NCI-H774 (cell line): ENCODE data around the gene TDRD10.
"Not testable (repeated sequence)": the region's sequence is repeated elsewhere in the genome, so short reads cannot be mapped to it uniquely, and the experiment has no call there.

ENCODE experiments used
- DNase-seq: peaks from one replicate; lab custom pipeline; 2025; lab: John Stamatoyannopoulos, UW

Gene TDRD10

GRCh38 chr1:154517661-154518060, 15.6 kb downstream of the TDRD10 start:
- DNase-seq: no peak

- no peak for DNase-seq
These were observed 17.6 kb downstream of the TDRD10 start for GRCh38 chr1:154519591-154519991.

- no peak for DNase-seq
These were observed 18.3 kb downstream of the TDRD10 start for GRCh38 chr1:154520333-154520732.

DNA sequence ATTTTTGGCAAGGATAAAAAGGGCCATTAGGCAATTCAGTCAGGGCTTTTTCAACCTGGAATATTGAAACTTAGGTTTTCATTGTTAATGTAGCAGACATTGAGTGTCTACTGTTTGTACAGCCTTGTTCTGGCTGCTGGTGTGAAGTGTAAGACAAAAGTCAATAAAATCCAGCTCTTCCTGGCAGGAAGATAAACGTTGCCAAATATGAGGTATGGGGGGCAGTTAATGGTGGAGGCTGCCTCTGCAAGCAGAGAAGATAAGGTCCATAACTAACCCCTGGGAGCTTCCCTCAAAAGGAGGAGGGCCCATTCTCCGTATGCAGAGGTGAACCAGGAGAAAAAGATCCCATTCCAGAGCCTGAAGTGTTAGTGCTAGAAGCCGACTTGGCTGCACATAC, 19.7 kb downstream of the TDRD10 start:
- no peak for DNase-seq

GRCh38 chr1:154524881-154525280, 22.9 kb downstream of the TDRD10 start:
- no peak for DNase-seq

DNA sequence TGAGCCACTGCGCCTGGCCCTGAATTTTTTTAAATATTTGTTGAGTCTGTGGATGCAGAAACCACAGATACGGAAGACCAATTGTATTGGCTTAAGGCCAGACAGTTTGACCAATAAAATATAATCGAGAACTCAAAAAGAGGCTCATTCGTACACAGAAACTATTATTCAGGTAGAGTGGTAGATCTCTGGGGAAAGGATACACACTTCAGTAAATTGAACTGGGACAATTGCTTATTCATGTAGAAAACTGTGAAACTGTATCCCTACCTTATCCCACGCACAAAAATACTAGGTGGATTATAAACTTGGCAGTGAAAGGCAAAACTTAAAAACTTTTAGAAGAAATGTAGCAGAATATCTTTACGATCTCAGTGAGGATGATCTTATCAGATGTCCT, 25.2 kb downstream of the TDRD10 start:
- DNase-seq: no peak

DNA sequence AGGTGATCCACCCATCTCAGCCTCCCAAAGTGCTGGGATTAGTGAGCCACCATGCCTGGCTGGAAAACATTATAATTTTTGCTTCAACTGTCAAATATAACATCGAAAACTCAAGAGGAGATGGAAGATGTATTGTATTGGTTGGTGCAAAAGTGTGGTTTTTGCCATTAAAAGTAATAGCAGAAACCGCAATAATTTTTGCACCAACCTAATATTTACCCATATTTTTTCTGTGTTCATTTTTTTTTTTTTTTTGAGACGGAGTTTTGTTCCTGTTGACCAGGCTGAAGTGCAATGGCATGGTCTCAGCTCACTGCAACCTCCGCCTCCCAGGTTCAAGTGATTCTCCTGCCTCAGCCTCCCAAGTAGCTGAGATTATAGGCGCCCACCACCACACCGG, 27.3 kb downstream of the TDRD10 start:
- no peak for DNase-seq

DNA sequence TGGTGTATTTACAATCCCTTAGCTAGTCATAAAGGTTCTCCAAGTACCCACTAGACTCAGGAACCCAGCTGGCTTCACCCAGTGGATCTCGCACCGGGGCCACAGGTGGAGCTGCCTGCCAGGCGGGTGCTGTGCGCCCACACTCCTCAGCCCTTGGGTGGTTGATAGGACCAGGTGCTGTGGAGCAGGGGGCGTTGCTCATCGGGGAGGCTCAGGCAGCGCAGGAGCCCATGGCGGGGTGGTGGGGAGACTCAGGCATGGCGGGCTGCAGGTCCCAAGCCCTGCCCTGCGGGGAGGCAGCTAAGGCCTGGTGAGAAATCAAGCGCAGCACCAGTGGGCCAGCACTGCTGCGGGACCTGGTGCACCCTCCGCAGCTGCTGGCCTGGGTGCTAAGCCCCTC, 29.9 kb downstream of the TDRD10 start:
- DNase-seq: not testable (repeated sequence)

- peak; percentile 45 for DNase-seq
These were observed 32.2 kb downstream of the TDRD10 start for GRCh38 chr1:154533952-154534844.

DNA sequence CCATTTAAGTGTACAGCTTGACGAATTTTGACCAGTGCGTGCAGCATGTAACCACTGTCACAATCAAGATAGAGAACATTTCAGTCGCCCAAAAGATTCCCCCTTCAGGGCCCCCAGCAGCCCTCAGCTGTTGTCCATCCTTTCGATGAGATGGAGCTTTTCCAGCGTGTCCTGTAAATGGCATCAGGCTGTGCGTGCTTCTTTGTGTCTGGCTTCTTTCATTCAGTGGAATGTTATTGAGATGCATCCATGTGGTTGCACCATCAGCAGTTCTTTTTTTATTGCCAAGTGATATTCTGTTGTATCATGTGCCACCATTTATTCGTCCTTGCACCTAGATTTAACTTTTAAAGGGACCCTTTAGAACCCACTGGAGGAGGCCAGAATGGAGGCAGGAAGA, 34.6 kb downstream of the TDRD10 start:
- DNase-seq: no peak

GRCh38 chr1:154539486-154540483, 37.8 kb downstream of the TDRD10 start:
- no peak for DNase-seq

GRCh38 chr1:154541231-154541630, 39.2 kb downstream of the TDRD10 start:
- no peak for DNase-seq

DNA sequence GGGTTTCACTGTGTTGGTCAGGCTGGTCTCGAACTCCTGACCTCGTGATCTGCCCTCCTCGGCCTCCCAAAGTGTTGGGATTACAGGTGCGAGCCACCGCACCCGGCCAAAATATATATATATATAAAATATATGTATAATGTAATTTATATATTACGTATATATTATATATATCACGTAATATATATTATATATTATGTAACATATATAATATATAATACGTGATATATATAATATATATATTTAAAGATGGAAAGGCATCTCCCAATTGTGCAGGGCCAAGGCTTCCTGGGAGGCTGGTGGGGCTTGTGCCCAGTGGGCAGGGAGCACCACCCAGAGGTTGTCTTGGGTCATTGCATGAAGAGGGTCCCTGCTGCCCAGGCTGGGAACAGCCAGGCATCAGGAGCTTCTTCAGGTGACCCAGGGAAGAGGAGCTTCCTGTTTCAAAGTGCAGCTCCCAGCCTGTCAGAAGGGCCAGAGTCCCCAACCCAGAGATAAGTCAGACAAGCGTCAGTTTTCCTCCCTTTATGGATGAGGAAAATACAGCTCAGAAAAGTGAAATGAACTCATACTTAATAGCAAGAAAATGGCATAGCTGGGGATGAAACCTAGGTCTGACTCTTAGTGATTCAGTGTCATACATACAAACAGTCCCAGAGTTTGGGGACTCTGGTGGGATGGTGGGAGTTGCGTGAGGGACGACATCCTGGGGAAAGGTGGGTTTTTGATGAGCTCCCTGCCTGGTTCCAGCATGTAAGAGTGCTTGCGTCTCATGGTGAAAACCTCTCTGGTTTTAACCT, 44.4 kb downstream of the TDRD10 start:
- peak; percentile 40 for DNase-seq

- no peak for DNase-seq
These were observed 45.2 kb downstream of the TDRD10 start for GRCh38 chr1:154547105-154547732.

DNA sequence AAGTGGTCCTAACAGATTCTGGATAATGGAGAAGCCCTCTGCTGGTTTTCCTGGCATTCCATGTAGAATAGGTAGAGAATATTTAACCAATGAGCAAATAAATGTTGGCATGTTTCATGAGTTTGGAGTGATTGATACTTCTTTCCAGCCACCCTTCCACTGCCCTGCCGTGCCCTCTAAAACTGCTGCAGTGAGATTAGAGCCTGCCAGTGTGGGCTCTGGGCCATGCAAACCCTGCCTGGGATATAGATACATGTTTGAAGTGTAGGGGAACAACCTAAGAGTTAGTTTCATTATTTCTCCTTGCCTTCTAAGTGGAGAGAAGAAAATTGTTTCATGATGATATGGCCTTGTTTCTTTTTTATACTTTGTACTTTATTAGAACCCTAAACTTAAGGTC, 46.0 kb downstream of the TDRD10 start:
- no peak for DNase-seq

DNA sequence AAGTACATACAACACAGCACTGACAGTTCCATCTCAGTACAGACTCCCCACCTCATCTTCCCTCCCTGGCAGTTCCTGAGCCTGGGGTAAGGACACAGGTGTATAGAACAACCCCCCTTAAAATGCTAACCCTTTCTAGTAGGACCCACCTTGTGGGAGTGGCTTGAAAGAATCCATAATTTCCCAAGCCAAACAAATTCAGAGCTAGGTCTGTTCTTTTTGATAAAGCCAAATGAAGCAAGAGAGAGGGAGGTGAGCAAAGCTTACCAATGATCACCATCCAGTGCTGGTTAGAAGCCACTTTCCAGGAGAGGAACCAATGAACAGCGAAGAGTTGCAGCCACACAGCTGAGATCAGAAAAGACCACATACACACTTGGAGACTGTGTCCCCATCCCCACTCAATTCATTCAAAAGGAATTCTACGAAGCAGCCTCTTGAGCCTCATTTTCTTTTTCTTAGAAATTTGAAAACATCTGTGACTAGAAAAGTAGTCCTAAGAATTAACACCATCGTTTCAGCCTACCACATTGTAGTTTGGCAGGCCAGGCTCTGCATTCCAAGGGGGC, 47.3 kb downstream of the TDRD10 start:
- no peak for DNase-seq

GRCh38 chr1:154550070-154550469, 48.1 kb downstream of the TDRD10 start:
- no peak for DNase-seq

GRCh38 chr1:154550657-154551056, 48.6 kb downstream of the TDRD10 start:
- DNase-seq: no peak

DNA sequence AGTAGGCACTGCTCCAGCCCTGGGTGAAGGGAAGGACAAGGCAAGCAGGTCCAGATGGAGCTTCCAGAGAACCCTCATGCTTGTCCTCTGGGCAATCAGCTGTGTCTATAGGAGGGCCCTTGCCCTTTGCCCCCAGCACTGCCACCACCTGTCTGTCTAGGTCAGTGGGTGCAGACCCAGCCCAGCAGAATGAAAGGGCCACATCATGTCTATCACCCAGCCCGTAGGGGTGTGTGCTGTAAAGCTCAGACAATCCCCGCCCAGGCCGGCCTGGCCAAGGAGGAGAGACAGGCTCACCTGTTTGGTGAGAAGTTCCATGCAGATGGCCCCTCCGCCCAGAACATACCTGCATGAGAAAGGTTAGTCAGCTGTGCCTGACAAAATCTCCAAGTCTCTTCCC, 49.5 kb downstream of the TDRD10 start:
- no peak for DNase-seq

DNA sequence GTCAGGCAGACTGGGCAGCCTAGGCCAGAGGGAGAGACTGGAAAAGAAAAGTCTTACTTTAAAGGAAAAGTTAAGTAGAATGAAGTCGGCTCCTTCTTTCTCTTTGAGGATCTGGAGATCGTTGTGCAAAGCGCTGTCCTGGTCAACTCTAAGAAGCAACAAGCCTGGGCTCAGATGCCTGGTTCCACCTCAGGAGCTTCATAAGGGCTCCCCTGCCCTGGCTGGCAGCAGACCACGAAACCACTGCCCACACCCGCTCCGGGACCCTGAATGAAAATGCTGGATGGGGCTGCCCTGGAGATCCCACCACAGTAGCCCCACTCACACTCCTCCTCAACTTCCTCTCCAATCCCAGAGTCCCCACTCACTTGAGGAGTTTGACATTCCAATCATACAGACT, 50.0 kb downstream of the TDRD10 start:
- no peak for DNase-seq
